ENCODE measurements around the gene CORO2B.
"Not testable (repeated sequence)": the region's sequence is repeated elsewhere in the genome, so short reads cannot be mapped to it uniquely, and the experiment has no call there.

CORO2B gene

GRCh38 chr15:68593341-68593740 is 14.5 kb downstream of the CORO2B start:
- no peak for DNase-seq

- DNase-seq, result no peak
Observed at GRCh38 chr15:68593828-68594532, 15.2 kb downstream of the CORO2B start.

- DNase-seq, result no peak
Observed at GRCh38 chr15:68594533-68595259, 15.9 kb downstream of the CORO2B start.

- no peak for DNase-seq
Observed at GRCh38 chr15:68595260-68595564, 16.4 kb downstream of the CORO2B start.

- DNase-seq, result no peak
Observed at GRCh38 chr15:68595761-68596160, 17.0 kb downstream of the CORO2B start.

- no peak for DNase-seq
Observed at GRCh38 chr15:68596691-68597090, 17.9 kb downstream of the CORO2B start.

GRCh38 chr15:68597581-68597980 is 18.8 kb downstream of the CORO2B start:
- DNase-seq, result no peak

GRCh38 chr15:68598171-68599152 is 19.7 kb downstream of the CORO2B start:
- no peak for DNase-seq

GRCh38 chr15:68599153-68599545 is 20.4 kb downstream of the CORO2B start:
- no peak for DNase-seq

GRCh38 chr15:68599560-68600071 is 20.8 kb downstream of the CORO2B start:
- DNase-seq, result no peak

GRCh38 chr15:68601206-68602197 is 22.7 kb downstream of the CORO2B start:
- no peak for DNase-seq

GRCh38 chr15:68602459-68603215 is 23.8 kb downstream of the CORO2B start:
- DNase-seq, result no peak

- no peak for DNase-seq
Observed at GRCh38 chr15:68603216-68603595, 24.4 kb downstream of the CORO2B start.

- no peak for DNase-seq
Observed at GRCh38 chr15:68603951-68604350, 25.2 kb downstream of the CORO2B start.

- not testable (repeated sequence) for DNase-seq
Observed at GRCh38 chr15:68604840-68605478, 26.2 kb downstream of the CORO2B start.

GRCh38 chr15:68606375-68606774 is 27.6 kb downstream of the CORO2B start:
- no peak for DNase-seq

- DNase-seq, result no peak
Observed at GRCh38 chr15:68608206-68608843, 29.5 kb downstream of the CORO2B start.

- no peak for DNase-seq
Observed at GRCh38 chr15:68608844-68609232, 30.0 kb downstream of the CORO2B start.

- DNase-seq, result no peak
Observed at GRCh38 chr15:68609629-68610028, 30.8 kb downstream of the CORO2B start.

- no peak for DNase-seq
Observed at GRCh38 chr15:68610825-68611224, 32.0 kb downstream of the CORO2B start.
